UCSD-AML1 (cell line): ENCODE results near the gene SPINK4.

Source experiments
- DNase-seq: peaks from one replicate; lab custom pipeline; 2025; ENCODE audit not compliant: unreplicated experiment; lab: John Stamatoyannopoulos, UW

The SPINK4 gene

DNA sequence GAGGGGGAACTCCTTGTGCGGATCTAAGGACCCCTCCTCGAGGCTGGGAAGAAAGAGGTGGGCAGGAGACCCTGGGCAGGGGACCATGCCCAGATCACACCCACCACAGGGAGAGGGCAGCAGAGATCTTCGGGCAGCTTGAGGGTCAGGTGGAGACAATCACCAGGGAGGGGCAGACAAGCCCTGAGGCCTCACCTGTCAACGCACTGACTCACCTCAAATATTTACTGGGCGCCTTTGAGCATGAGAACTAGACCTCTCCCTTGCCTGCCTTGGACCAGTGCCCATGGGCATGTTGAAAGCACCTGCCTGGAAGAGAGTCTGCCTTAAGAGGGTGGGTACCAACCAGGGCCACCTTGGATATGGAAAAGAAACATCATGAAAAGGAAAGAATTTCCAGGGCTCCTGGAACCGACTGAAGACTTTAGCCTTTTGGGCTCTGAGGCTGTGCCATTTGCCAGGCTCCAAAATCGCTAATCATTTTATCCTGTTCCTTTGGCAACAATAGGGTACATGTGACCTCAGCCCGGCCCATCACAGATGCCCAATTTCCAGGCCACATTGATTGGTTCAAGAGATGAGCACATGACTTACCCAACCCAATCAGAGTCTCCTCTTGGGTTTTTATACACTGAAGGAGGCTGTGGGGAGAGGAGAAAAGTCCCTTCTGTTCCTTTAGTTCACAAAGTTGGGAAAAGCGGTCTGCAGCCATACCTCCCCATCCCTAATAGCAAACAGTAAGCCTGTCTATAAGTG is 10.4 kb upstream of the SPINK4 start:
- DNase-seq, result no peak

DNA sequence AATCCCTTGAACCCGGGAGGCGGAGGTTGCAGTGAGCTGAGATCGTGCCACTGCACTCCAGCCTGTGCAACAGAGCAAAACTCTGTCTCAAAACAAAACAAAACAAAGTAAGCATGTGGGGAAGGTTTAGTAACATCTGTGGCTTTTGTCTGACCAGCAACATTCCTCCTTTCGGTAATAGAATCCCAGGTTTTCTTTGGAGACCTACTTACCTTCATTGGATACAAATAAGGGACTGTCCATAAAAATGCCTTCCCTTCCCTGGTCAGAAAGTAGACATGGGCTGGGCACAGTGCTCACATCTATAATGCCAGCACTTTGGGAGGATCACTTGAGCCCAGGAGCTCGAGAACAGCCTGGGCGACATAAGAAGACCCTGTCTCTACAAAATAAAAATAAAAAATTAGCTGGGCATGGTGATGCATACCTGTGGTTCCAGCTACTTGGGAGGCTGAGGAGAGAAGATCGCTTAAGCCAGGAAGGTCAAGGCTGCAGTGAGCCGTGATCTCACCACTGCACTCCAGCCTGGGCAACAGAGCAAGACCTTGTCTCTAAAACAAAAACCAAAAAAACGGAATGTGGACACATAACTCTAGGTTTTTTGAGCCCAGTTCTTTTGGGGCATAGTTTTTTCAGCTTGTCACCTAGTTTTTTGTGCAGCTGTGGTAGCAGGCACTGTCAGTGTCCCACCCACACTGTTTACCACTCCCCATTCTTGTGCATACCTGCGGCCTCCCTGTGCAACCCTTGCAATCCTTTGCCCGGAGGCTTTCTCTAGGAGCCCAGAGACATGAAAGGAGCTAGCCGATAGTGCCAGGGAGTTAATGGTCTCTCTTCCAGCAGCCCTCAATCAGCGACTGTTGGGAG is 9.0 kb upstream of the SPINK4 start:
- DNase-seq, result no peak

DNA sequence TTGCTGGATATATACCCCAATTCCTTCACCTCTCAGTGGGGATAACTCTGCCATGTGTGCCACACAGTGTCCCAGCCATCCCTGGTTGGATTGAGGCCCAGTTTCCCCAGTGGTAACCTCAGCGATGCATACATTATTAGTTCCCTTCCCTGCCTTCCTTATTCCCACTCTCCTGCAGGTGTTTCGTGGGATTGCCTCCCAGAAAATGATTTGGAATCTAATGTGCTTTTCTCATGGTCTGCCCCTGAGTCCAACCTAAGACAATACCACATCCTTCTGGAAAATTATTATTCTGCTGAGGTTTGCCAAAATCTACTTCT is 8.4 kb upstream of the SPINK4 start:
- no peak for DNase-seq

DNA sequence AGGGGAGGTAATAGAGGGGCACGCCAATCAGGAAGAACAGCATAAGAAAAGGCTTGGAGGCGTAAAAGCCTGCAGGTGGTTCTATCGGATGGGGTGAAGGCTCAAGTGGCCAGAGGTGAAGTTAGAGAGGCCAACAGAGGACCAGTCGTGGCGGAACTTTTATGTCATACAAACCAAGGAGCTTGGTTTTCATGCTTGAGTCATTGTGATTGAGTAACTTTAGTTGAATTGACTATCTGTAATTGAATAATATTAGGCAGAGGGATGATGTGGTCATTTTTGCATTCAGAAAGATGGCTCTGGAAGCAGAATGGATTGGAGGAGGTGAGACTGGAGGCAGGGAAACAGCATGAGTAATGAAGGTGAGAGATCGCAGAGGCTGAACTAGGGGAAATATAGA is 7.2 kb upstream of the SPINK4 start:
- no peak for DNase-seq

DNA sequence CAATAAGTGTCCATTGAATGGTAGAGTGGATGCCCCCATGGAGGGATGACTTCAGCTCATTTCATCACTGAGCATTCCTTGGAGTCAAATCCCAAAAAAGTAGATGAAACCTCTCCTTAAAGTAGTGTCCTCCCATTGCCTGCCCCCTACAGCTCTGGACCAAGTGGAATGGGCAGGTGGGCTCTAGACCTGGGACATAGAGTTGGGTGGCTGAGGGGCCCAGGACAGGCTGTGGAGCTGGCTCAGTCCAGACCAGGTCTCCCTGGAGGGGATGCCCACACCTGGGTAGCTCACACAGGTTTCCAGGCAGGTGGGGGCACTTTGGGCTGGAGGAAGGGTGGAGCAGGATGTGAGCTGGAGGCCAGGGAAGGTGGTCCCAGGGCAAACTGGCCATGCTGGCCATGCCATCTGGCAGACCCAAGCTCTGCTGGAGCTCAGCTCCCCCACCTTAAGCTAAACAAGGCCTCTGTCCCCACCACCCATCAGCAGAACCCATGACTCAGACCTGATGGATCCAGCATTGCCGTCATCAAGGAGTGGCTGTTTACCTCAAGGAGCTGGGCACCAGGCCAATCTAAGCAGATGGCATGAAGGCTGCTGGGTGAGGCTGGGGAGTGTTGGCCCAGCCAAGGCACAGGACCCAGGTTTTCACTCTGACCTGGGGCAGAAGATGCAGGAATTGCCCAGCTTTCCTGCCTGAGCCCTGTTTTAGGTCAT is 6.2 kb upstream of the SPINK4 start:
- DNase-seq, result no peak

DNA sequence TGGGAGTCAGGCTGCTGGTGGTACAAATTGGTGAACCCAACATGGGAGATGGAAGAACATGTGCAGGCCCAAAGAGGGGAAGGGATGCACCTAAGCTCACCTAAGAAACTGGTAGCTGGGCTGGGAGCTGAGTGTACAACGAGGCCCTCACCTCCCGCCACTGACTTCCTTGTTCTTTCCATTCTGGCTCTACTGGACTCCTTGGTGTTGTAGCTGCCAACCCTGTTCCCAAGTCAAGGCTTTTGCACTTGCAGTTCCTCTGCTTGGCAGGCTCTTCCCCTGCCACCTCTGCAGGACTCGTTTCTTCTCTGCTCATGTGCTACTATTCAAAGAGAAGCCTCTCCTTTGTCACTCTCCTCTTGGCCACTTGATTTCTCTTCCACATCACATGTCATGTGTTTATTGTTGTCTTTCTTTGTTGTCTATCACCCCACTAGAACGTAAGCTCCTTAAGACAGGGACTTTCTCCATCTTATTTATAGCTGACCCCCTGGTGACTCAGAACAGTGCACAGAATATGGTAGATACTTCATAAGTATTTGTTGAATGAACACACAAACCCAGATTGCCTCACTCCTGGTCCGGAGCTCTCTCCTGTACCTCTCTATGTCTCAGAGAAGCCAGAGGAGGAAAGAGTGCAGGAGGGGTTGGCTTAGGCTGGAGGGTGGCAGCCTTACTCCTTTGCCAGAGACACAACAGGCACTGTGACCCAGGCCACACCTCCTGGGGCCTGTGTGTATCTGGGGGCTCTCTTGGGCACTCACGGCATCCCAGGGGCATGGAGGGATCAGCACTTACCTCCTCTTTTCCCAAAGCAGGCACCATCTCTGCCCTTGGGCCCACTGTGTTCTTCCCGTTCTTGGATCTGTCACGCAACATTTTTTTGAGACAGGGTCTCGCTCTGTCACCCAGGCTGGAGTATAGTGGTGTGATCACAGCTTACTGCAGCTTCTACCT is 5.2 kb upstream of the SPINK4 start:
- DNase-seq, result no peak

DNA sequence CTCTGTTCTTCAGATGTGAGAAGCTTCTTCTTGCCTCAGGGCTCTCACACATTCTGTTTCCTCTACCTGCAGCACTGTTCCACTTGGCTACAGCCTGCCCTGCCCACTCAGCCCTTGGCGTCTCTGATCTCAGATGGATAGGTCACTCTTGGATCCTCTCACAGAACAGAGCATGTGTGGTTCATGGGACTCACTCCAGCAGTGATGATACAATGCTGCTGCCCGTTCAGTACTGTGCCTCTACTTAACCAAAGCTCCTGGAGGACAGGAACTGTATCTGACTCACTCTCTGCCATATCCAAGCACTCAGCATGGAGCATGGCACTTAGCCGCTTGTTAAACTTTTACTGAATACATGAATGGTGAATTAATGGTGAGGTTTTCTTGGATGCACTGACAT is 3.4 kb upstream of the SPINK4 start:
- no peak for DNase-seq

DNA sequence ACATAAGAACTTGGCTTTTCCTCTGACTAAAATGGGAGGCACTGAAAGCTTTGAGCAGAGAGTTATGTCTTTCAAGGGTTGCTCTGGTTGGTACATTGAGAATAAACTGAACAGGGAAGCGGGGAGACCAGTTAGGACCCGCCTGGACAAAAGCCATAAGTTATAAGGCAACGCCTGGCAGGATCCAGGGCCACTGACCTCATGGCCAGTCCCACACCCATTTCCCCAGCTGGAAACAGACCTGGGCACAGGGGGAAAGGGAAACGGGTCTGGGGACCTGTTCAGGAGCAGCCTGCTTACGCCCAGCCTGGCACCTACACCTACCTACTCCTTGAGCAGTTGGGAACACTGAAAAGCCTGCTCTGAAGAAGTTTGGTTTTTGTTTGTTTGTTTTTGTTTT is 1.3 kb downstream of the SPINK4 start:
- DNase-seq, result no peak

DNA sequence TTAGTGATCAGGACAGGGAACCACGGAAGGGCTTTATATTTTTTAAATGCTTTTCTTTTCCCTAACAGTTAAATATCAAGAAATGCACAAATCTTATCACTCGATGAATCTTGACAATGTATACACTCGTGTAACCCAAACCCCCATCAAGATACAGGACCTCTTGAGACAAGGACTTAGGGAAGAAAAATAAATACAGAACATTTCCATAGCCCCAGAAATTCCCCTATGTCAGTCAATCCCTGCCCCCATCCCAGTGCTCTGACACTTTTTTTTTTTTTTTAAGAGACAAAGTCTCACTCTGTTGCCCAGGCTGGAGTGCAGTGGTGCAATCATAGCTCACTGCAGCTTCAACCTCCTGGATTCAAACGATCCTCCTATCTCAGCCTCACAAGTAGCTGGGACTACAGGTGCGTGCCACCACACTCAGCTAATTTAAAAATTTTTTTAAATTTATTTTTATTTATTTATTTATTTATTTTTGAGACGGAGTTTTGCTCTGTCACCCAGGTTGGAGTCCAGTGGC is 2.7 kb downstream of the SPINK4 start:
- no peak for DNase-seq

DNA sequence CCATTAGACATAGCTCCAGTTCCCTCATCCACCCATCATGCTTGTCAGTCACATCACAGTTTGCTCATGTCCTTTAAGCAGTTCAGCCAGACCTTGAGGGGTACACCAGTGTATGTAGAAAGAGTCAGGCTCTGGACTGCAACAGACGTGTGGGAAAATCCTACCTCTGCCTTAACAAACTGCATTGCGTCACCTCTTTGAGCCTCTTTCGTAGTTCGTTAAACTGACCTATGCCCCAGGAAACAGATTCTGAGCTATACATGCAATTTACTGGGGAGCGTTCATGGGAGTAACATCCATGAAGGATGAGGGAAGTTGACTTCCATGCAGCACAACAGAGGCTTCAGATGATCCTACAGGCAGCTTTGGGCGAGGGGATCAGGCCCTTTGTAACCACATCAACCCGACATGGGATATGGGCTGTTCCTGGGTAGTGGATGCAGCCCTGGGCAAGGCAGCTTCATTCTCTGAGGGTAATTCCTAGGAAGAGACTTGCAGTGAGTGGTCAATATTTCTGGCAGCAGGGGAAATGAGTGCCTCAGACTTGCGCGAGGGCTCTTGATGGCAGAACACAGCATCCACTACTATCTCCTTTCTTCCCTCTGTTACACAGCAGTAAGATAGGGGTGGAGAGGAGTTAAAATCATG is 4.3 kb downstream of the SPINK4 start:
- no peak for DNase-seq

DNA sequence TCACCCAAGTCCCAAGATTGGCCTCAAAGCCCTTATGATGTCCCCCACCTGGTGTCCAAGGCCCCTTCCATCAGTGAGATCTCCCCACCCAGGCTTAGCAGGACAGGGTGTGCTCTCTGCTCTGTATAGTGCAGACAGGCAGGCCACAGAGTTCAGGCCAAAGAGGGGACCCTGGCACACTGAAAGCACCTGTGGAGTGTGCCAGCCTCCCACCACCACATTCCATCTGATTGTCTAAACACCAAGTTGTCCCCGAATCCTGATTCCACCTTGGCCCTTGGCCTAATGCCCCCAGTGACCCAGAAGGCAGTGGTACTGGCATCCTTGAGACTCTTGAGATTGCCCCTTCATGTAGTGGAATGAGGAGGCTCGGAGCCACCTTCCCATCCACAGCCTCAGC is 5.4 kb downstream of the SPINK4 start:
- DNase-seq, result no peak

DNA sequence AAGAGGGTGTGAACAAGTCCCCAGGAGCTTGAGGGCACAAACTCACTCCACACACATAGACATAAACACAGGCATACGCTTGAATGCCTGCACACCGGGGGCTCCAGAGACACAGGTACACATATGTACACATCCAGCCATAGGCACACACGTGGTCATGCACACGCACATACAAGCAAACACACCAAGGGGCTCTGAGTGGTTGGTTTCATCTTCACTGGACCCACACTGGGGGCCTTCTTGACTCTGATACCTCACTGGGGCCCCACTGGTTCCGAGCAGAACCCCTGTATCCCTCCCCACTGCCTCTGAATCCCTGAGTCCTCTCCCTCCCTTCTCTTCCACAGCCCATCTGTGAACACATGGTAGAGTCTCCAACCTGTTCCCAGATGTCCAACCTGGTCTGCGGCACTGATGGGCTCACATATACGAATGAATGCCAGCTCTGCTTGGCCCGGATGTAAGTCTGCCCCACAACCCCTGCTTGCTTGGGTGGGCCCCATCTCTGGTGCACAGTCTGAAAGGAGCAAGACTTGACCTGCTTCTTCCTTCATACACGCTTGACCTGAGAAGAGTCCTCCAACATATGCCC is 6.4 kb downstream of the SPINK4 start:
- no peak for DNase-seq

DNA sequence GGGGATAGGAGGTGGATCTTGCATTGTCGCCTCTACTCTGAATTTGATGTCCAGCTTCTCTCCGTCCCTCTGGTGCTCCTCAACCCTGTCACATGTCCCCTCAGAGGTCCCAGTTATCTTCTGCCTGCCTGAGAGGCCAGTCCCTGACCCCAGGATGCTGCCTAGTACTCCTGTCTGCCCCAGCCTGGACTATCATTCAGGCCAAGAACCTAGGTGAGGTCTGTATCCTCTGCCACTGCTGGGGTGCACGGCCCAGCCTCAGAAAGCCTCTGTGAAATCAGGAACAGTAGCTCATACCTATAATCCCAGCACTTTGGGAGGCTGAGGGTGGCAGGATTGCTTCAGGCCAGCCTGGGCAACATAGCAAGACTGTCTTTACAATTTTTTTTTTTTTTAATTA is 8.6 kb downstream of the SPINK4 start:
- DNase-seq, result no peak

DNA sequence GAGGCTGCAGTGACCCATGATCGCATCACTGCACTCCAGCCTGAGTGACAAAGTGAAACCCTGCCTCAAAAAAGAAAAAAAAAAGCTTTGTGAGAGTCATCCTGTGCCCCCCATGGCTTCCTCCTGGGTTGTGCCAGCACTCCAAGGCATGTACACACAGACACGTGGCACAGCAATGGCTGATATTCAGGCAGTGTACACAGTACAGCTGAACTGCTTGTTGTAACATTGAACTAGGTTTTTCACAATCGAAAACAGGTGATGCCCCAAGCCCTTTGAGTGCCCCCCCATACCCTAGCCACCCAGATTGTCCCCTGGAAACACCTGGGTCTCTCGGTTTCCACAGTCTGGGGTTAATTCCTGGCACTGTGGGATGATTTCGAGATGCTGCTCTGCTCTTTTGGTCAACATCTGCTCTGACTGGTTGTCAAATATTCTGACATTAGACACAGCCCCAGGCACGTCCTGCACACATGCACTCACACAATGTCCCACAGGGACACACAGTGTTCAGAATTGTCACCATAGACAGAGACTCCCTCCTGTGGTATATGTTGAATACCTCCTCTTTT is 9.2 kb downstream of the SPINK4 start:
- DNase-seq, result no peak

DNA sequence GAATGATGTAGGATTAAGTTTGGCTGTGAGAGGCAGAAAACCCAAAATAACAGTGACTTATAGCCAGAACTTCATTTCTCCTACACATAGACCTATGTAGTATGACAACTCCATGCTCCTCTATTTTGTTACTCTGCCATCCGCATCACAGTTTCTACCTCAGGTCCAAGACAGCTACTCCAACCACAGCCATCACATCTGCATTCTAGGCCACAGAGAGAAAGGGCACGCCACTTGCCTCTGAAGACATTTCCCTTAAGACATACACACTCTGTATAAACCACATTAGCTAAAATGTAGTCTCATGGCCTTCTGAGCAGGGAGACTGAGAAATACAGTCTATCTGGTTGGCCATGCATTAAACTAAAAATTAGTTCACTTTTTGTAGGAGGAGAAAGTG is 10.0 kb downstream of the SPINK4 start:
- DNase-seq, result no peak

DNA sequence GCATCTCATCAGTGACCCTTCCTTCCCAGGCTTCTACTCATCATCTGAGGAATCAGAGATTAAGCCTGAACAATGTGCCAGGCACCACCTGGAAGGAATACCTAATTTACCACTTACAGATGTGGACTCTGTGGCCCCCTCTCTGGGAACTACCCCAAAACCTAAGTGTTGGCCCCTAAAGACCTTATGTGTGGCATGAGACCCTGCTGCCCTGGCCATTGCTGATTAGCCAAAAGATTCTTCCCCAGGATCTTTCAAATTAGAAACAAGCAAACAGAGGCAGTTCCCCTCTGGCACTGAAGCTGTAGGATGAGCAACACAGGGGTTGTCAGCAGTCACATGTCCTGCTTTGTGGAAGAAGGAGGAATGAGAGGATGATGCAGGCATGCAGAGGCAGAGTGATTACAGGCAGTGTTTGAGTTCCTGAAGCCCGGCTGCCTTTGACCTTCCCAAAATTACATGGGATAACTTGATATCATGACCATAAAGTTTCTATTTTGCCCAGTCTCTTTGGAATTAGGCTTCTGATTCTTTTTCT is 10.6 kb downstream of the SPINK4 start:
- DNase-seq, result no peak

DNA sequence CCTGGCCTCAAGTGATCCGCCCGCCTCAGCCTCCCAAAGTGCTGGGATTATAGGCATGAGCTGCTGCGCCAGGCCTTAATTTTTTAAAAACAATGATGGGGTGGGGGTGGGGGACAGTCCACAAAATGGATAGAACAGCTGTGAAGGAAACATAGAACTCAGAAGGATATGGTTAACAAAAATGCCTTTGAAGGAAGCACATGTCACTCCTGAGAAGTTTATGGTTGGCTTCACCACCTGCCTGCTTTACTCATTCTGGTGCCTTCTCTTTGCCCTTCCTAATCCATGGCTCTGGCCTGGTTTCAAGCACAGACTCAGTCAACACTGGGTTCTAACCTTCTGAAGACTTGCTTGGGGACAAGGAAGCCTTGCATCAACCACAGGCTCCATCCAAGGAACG is 14.2 kb downstream of the SPINK4 start:
- DNase-seq, result no peak

DNA sequence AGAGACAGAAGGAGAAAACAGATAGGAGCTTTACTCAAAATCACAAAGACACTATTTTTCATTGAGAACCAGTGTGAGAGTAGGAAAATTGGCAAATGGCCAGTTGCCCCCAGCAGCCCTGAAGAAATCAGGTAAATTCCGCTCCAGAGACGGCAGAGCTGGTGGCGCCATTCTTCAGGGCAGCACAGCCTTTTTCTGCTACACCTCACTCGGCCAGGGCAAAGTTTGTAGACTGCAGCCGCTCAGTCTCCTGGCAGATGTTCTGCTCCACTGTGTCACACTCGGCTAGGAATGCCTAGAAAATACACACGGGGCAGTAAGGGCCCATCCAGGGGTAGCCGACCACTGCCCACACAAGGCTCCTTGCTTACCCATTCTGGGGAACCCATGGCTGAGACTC is 15.0 kb downstream of the SPINK4 start:
- DNase-seq, result no peak

DNA sequence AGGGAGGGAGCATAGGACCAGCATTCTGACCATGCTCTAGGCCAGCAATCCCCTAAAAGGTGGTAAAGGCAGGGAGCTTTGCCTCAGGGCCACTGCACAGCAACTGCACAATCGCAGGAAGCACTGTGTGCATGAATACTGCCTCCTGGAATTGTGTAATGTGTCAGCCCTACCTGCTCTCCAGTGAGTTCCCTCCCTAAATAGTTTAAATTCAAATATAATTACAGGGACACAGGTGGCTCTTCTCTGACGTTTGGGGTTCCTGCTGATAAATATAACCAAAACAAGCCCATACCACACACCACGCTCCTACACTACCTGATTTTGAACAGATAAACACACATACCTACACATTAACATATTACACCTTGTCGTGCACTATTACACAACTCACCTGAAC is 15.5 kb downstream of the SPINK4 start:
- DNase-seq, result no peak
